ENCODE measurements around the gene MATN1. TPM values are rescaled to one million over a fixed set of nuclear protein-coding genes. Genes with fewer than 3 reads are reported as not detected.

Gene MATN1
- total RNA-seq, 2 donors from 2014 or later = not detected

DNA sequence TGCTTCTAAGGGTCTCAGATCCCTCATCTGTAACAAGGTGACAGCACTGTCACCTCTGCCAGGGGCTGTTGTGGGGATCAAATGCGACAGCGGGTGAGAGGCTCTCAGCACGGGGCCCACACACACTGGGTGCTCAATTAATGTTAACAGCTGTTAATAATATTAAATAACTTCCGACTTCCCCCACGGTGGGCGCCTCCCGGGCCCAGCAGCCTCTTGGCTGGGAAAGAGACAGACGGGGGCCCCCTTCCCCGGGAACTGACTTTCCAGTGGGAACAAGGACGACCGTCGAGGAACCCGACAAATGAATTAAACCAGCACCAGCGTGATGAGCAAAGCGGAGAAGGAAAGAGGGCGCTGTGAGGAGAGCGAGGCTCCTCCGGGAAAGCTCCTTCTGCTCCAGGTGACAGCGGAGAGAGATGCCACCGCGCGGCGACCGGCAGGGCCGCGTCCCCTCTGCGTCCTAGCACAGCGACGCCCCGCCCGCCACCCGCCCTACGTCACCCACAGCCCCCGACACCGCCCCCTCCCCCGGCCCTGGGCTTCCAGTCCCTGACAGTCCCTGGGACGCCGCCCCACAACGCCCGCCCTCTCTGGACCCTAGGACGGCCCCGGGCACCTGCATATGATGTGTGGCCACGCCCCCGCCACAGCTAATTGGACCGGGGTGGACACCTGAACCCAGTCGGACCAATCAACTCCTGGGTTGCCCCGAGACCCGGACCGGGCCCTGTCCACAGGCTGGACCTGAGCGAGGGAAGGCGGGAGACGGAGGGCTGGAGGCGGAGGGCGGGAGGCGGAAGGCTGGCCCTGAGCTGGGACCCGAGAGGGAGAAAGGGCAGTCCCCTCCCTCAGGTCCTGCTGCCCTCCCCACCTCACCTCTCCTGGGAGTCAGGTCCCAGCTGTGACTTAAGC lies 38.2 kb downstream of the MATN1 start:
- no peak overlapping the region for H3K27ac ChIP-seq (ENCODE audit: low read depth, low read length)
- H3K9ac ChIP-seq (ENCODE audit: extremely low read depth, low read length, poor library complexity, severe bottlenecking) = no peak overlapping the region
- H3K27me3 Mint-ChIP-seq (ENCODE audit: insufficient read depth) = peaks cover 21% of the 10 kb centered on the region
- no peaks in the 10 kb centered on the region for H3K36me3 ChIP-seq (ENCODE audit: control insufficient read depth, insufficient read depth, low read length)
- H3K4me3 Mint-ChIP-seq = peak overlapping the region; percentile 39
- peaks cover 13% of the 10 kb centered on the region for H3K27me3 ChIP-seq (ENCODE audit: control insufficient read depth, insufficient read depth, low read length, poor library complexity, severe bottlenecking)
- DNase-seq = peak; percentile 100
- peaks cover 20% of the 10 kb centered on the region for H3K4me1 ChIP-seq (ENCODE audit: control insufficient read depth, insufficient read depth, low read length)
- H3K4me3 ChIP-seq (ENCODE audit: low read length) = peak overlapping the region; percentile 58
- 9 to 12% methylated on average over 11 to 56 of the region's 56 CpGs for WGBS, 2 experiments (ENCODE audit: insufficient coverage in 1 of 2, insufficient read length in 1 of 2)
- H3K36me3 Mint-ChIP-seq (ENCODE audit: low read depth) = no peaks in the 10 kb centered on the region
- H3K27ac Mint-ChIP-seq = peak overlapping the region; percentile 48
- TF ChIP-seq, protein P1, sequence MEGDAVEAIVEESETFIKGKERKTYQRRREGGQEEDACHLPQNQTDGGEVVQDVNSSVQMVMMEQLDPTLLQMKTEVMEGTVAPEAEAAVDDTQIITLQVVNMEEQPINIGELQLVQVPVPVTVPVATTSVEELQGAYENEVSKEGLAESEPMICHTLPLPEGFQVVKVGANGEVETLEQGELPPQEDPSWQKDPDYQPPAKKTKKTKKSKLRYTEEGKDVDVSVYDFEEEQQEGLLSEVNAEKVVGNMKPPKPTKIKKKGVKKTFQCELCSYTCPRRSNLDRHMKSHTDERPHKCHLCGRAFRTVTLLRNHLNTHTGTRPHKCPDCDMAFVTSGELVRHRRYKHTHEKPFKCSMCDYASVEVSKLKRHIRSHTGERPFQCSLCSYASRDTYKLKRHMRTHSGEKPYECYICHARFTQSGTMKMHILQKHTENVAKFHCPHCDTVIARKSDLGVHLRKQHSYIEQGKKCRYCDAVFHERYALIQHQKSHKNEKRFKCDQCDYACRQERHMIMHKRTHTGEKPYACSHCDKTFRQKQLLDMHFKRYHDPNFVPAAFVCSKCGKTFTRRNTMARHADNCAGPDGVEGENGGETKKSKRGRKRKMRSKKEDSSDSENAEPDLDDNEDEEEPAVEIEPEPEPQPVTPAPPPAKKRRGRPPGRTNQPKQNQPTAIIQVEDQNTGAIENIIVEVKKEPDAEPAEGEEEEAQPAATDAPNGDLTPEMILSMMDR (conservative IDR thresholded peaks at IDR 0.05) = peak; percentile 76
- peaks cover 4% of the 10 kb centered on the region for H3K9me3 Mint-ChIP-seq
- peaks cover 11% of the 10 kb centered on the region for H3K9me3 ChIP-seq (ENCODE audit: control insufficient read depth, low read length)
- H3K4me1 Mint-ChIP-seq = peaks cover 26% of the 10 kb centered on the region

DNA sequence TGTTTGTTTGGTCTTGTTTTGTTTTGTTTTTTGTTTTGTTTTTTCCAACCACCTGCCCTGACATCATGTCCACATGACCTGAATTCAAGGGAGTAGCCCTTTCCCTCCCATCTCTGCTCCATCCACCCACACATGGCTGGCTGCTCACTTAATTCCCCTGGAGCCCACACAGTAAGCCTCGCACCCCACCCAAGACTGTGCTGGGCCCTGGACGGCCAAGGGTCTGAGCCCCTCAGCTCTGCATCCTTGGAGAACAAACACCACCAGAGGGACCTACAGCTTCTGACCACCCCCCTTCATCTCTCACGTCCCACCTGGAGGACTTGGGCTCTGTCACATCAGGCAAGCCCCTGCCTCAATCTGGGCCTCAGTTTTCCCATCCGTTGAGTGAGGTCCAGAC lies 39.1 kb downstream of the MATN1 start:
- Histone ChIP-seq H3K36me3 (ENCODE audit: control insufficient read depth, insufficient read depth, low read length) (no peaks in the 10 kb centered on the region), H3K9me3 (ENCODE audit: control insufficient read depth, low read length) (peaks cover 20% of the 10 kb centered on the region), H3K4me1 (ENCODE audit: control insufficient read depth, insufficient read depth, low read length) (peaks cover 16% of the 10 kb centered on the region), H3K4me3 (ENCODE audit: low read length) (no peak overlapping the region), H3K27me3 (ENCODE audit: control insufficient read depth, insufficient read depth, low read length, poor library complexity, severe bottlenecking) (peaks cover 13% of the 10 kb centered on the region), H3K9ac (ENCODE audit: extremely low read depth, low read length, poor library complexity, severe bottlenecking) (no peak overlapping the region), H3K27ac (ENCODE audit: low read depth, low read length) (no peak overlapping the region)
- peaks cover 8% of the 10 kb centered on the region for H3K9me3 Mint-ChIP-seq
- TF ChIP-seq, protein P1 (conservative IDR thresholded peaks at IDR 0.05) = no peak
- peaks cover 17% of the 10 kb centered on the region for H3K4me1 Mint-ChIP-seq
- no peak overlapping the region for H3K4me3 Mint-ChIP-seq
- no peak overlapping the region for H3K27ac Mint-ChIP-seq
- WGBS, 2 experiments (ENCODE audit: insufficient coverage in 1 of 2, insufficient read length in 1 of 2) = 89 to 100% methylated on average over 2 to 4 of the region's 4 CpGs
- DNase-seq = no peak
- H3K36me3 Mint-ChIP-seq (ENCODE audit: low read depth) = no peaks in the 10 kb centered on the region
- peaks cover 21% of the 10 kb centered on the region for H3K27me3 Mint-ChIP-seq (ENCODE audit: insufficient read depth)

DNA sequence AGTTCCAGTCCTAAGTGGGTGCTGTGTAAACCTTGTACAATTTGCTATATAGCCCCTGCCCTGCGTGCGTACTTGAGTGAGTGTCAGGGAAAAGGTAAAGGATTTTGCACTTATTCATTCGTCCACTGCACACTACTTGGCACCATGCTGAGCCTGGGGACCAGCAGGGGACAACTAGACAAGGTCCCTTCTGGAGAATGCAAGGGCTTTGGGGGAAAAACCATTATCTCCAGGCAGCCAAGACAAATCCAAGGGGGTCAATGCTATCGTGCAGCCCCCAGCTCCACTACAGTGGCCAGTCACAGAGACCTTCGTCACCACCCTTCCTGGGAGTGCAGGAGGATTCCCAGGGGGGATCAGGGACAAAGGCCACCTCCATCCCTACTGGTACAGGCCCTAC lies 39.7 kb downstream of the MATN1 start:
- Histone ChIP-seq H3K9me3 (ENCODE audit: control insufficient read depth, low read length) (peaks cover 21% of the 10 kb centered on the region), H3K36me3 (ENCODE audit: control insufficient read depth, insufficient read depth, low read length) (no peaks in the 10 kb centered on the region), H3K27me3 (ENCODE audit: control insufficient read depth, insufficient read depth, low read length, poor library complexity, severe bottlenecking) (peaks cover 13% of the 10 kb centered on the region), H3K9ac (ENCODE audit: extremely low read depth, low read length, poor library complexity, severe bottlenecking) (no peak overlapping the region), H3K4me1 (ENCODE audit: control insufficient read depth, insufficient read depth, low read length) (peaks cover 10% of the 10 kb centered on the region), H3K4me3 (ENCODE audit: low read length) (no peak overlapping the region), H3K27ac (ENCODE audit: low read depth, low read length) (no peak overlapping the region)
- Mint-ChIP-seq H3K4me3 (no peak overlapping the region), H3K27me3 (ENCODE audit: insufficient read depth) (peaks cover 21% of the 10 kb centered on the region), H3K36me3 (ENCODE audit: low read depth) (no peaks in the 10 kb centered on the region), H3K27ac (no peak overlapping the region), H3K9me3 (peaks cover 11% of the 10 kb centered on the region), H3K4me1 (peaks cover 11% of the 10 kb centered on the region)
- TF ChIP-seq, protein P1 (conservative IDR thresholded peaks at IDR 0.05) = no peak
- peak; percentile 36 for DNase-seq
- WGBS, 2 experiments (ENCODE audit: insufficient coverage in 1 of 2, insufficient read length in 1 of 2) = 90 to 95% methylated on average over 3 to 5 of the region's 5 CpGs
